ENCODE measurements around the gene S100A16.
A peak's percentile ranks its signal among the peaks of the same experiment; 100 is the strongest.

S100A16 gene, protein sequence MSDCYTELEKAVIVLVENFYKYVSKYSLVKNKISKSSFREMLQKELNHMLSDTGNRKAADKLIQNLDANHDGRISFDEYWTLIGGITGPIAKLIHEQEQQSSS

DNA sequence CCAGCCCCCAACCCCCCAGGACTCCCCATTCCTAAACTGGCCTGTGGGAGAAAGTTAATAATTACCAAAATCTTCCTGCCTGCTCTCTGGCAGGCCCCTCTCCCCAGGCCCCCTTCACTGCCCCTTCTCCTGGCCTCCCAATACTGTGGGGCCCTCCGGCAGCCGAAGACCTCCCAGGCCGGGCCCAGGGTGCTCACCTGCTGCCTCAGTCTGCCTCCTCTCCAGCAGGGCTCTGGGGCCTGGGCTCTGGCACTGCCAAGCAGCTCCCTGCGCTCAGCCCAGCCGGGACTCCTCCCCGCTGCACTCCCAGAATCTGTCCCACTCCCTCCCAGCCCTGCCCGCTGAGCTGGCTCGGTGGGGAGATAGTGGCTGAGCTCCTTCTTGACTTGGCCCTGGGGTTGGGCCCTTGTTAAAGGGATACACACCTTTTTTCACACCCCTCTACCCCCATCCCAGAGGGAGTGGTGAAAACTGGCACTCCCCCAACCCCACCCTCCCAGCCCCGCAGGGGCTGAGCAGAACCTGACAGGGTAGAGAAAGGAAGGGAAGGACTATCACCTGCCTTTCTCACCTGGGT is at the start of gene S100A16:
TSS of gene S100A16 (minus strand) at position 383 of the 577 bp plus-strand sequence. CDS start 4,986 bp downstream, outside the sequence.
- TF ChIP-seq, protein P1, sequence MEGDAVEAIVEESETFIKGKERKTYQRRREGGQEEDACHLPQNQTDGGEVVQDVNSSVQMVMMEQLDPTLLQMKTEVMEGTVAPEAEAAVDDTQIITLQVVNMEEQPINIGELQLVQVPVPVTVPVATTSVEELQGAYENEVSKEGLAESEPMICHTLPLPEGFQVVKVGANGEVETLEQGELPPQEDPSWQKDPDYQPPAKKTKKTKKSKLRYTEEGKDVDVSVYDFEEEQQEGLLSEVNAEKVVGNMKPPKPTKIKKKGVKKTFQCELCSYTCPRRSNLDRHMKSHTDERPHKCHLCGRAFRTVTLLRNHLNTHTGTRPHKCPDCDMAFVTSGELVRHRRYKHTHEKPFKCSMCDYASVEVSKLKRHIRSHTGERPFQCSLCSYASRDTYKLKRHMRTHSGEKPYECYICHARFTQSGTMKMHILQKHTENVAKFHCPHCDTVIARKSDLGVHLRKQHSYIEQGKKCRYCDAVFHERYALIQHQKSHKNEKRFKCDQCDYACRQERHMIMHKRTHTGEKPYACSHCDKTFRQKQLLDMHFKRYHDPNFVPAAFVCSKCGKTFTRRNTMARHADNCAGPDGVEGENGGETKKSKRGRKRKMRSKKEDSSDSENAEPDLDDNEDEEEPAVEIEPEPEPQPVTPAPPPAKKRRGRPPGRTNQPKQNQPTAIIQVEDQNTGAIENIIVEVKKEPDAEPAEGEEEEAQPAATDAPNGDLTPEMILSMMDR (IDR thresholded peaks at IDR 0.05; ENCODE audit: borderline replicate concordance, control extremely low read depth, extremely low read depth, insufficient read depth, missing control alignments) = no peak
- DNase-seq (ENCODE audit: low spot score) = peak; percentile 30
- in situ Hi-C loops (cut with MboI; ENCODE audit: low sequenced_read_pairs, unreplicated experiment) = no loop called here

DNA sequence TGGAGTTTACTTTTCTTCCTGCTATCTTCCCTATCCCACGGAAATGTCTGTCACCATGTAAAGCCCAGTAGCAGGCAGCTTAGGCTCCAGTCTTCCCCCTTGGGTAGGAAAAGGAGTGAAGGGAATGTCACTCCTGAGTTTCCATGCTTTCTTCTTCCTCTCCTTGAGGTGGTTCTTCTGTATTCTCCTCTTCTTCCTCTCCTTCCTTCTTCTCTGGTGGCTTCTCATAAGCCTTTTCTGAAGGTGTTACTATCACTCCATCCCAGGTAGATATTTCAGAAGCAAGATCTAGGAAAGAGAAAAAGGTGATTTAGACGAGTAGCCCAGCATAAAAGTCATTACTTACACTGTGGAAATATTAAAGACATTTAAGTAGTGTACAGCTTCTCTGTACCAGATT is 49.3 kb upstream of the S100A16 start:
- no peak for DNase-seq (ENCODE audit: low spot score)
- in situ Hi-C loops (cut with MboI; ENCODE audit: low sequenced_read_pairs, unreplicated experiment) = no loop called here
- TF ChIP-seq, protein P1 (IDR thresholded peaks at IDR 0.05; ENCODE audit: borderline replicate concordance, control extremely low read depth, extremely low read depth, insufficient read depth, missing control alignments) = no peak

DNA sequence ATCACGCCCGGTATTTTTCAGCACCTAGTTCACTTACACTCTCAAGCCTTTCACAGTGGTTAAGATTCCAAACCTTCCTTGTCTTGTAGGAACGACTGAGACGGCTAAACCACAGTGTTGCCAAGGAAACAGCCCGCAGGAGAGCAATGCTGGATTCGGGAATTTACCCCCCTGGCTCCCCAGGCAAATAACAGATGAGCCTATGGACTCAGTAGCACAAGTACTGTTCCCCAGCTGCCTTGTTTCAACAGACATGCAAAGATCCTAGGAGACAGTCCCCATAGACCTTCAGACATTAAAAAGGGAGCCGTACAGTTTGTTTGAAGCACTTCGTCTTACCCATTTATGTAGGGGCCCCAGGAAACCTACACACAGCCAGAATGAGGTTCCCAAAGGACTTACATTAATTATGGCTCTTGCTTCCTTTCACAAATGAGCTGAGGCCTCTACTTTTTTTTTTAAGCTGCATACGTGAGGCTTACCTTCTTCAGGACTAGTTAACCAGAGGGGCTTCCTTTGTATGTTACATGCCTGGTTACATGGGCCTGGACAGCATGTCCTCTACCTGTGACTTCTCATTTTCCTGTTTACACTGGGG is 48.3 kb upstream of the S100A16 start:
- no peak for DNase-seq (ENCODE audit: low spot score)
- TF ChIP-seq, protein P1 (IDR thresholded peaks at IDR 0.05; ENCODE audit: borderline replicate concordance, control extremely low read depth, extremely low read depth, insufficient read depth, missing control alignments) = no peak
- in situ Hi-C loops (cut with MboI; ENCODE audit: low sequenced_read_pairs, unreplicated experiment) = no loop called here

DNA sequence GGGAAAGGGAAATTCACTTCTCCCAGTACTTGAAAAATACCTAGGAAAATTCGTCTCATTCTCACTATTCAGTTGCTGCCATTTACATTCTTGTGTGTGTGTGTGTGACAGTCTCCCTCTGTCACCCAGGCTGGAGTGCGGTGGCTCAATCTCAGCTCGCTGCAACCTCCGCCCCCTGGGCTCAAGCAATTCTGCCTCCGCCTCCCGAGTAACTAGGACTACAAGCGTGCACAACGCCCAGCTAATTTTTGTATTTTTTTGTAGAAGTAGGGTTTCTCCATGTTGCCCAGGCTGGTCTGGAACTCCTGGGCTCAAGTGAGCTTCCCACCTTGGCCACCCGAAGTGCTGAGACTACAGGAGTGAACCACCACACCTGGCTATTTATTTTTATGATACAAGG is 46.7 kb upstream of the S100A16 start:
- DNase-seq (ENCODE audit: low spot score) = no peak
- TF ChIP-seq, protein P1 (IDR thresholded peaks at IDR 0.05; ENCODE audit: borderline replicate concordance, control extremely low read depth, extremely low read depth, insufficient read depth, missing control alignments) = no peak
- in situ Hi-C loops (cut with MboI; ENCODE audit: low sequenced_read_pairs, unreplicated experiment) = no loop called here

DNA sequence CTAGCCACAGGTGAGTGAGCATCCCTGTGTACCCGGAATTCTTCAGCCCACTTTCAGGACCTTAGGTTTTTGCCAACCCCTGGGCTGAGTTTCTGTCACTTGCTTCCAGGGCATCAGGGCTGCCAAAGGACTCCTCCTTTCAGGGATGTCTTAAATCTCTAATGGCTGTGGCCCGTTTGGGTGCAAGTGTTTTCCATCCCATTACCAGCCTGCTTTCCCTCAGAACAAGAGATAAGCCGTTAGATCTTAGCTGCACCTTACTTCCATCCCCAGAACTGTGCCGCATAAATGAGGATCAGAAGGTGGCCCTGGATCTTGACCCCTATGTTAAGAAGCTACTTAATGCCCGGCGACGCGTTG is 46.2 kb upstream of the S100A16 start:
- TF ChIP-seq, protein P1 (IDR thresholded peaks at IDR 0.05; ENCODE audit: borderline replicate concordance, control extremely low read depth, extremely low read depth, insufficient read depth, missing control alignments) = no peak
- DNase-seq (ENCODE audit: low spot score) = no peak
- in situ Hi-C loops (cut with MboI; ENCODE audit: low sequenced_read_pairs, unreplicated experiment) = no loop called here

DNA sequence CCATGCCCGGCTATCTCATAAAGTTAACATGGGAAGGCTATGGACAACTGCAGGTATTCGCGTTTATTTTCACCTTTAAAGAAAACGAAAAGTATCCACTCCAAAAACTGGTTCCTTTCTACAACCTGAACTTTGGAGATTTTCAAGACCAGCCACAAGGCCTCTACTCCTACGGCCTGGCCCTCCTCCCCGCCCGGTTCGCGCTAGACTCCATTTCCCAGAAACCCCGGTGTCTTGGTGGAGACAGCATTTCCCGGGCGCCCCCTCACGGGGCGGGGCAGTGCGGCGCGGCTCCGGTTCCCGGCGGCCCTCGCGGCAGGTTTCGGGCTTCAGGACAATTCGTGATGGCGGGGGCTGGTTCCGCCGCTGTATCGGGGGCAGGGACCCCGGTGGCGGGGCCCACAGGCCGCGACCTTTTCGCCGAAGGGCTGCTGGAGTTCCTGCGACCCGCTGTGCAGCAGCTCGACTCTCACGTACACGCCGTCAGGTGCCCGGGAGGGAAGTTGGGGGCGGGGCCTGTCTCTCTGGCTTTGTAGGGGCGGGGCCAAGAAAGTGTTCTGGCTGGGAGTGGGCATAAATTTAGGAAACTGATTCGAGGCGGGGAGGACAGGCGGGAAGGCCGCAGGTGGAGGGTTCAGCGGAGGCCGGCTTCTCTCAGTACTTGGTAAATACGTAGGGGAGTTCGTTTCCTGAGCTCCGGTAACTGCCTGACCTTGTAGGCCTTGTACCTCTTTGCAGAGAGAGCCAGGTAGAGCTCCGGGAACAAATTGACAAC is 45.6 kb upstream of the S100A16 start, which contains the start of gene SNAPIN:
TSS of gene SNAPIN (plus strand) at position 304 of the 775 bp plus-strand sequence. CDS start at position 345, 41 bp downstream.
- DNase-seq (ENCODE audit: low spot score) = peak; percentile 94
- in situ Hi-C loops (cut with MboI; ENCODE audit: low sequenced_read_pairs, unreplicated experiment) = no loop called here
- TF ChIP-seq, protein P1 (IDR thresholded peaks at IDR 0.05; ENCODE audit: borderline replicate concordance, control extremely low read depth, extremely low read depth, insufficient read depth, missing control alignments) = no peak
